ENCODE measurements around the gene GNPDA1. TPM values are rescaled to one million over a fixed set of nuclear protein-coding genes. Genes with fewer than 3 reads are reported as not detected.

Gene GNPDA1
- total and polyA plus RNA-seq, 2 of the 8 experiments (the other 6 are each of a cell fraction or from before 2014, with no cell fraction given): 33.0 to 94.3 TPM

- H3K79me2 ChIP-seq (ENCODE audit: control insufficient read depth in 1 of 2, insufficient read depth in 2 of 2, low read length in 2 of 2): no peaks in the 10 kb centered on the region
- H3K4ac ChIP-seq (replicated peaks; ENCODE audit: insufficient read length, low read depth, low read length): no peak overlapping the region
- peaks cover 6% of the 10 kb centered on the region for H3K23me2 ChIP-seq (ENCODE audit: low read depth, low read length)
- no peak overlapping the region for H2BK5ac ChIP-seq (ENCODE audit: low read depth, low read length)
- no peaks in the 10 kb centered on the region for H3K27me3 ChIP-seq (replicated peaks in 1 of 4; ENCODE audit: control insufficient read depth in 3 of 4, extremely low read depth in 1 of 4, insufficient read depth in 3 of 4, low read length in 3 of 4)
- H3K36me3 ChIP-seq (ENCODE audit: control insufficient read depth in 2 of 4, insufficient read depth in 4 of 4, low read length in 3 of 4): peaks cover 0 to 10% (median 4%) of the 10 kb centered on the region in 4 experiments; a peak in 3 of 8 replicates
- no peak overlapping the region for H4K8ac ChIP-seq (ENCODE audit: extremely low read depth, insufficient read depth, low read length)
- no peak overlapping the region for H2AK5ac ChIP-seq (ENCODE audit: low read depth, low read length)
- H3K79me1 ChIP-seq (ENCODE audit: low read depth, low read length): no peaks in the 10 kb centered on the region
- H3K14ac ChIP-seq (ENCODE audit: insufficient read length): no peak overlapping the region
- CTCF ChIA-PET (ENCODE audit: partially characterized antibody): interaction anchor here (0.6 to 6.0 kb wide), 35 partner anchors 8 to 580 kb away, joined by 3 to 40 read pairs (median 5); partner anchors contain the start of genes DIAPH1, GNPDA1, PCDH1 and PCDH12
- DNase-seq (ENCODE audit: low read depth in 1 of 2, low spot score in 2 of 2) (no peak), FAIRE-seq (no peak)
- WGBS, 2 experiments (ENCODE audit: extremely low coverage in 1 of 2, insufficient coverage in 1 of 2, insufficient read length in 1 of 2, insufficient replicate concordance in 2 of 2, low coverage in 1 of 2, low lambda C conversion rate in 2 of 2, missing lambda C conversion rate in 1 of 2): 68% methylated on average over 2 of the region's 2 CpGs; no CpG with 5 or more reads in 1 of the 2 experiments
- peak overlapping the region in 3 of 4 experiments; percentile 45 to 79 (median 74); a peak in 4 of 7 replicates for H3K9ac ChIP-seq (replicated peaks in 1 of 4; ENCODE audit: extremely low read depth in 1 of 4, low read depth in 3 of 4, low read length in 3 of 4)
- H3K4me2 ChIP-seq (ENCODE audit: insufficient read depth in 1 of 2, low read depth in 2 of 2, low read length in 2 of 2): peak overlapping the region; percentile 77 to 90
- no peak overlapping the region for H3K56ac ChIP-seq (replicated peaks; ENCODE audit: insufficient read length, low read depth, low read length)
- H3K9me3 ChIP-seq (ENCODE audit: insufficient read depth in 2 of 2, low read depth in 1 of 2, low read length in 1 of 2): no peaks in the 10 kb centered on the region
- no peak overlapping the region for H3K23ac ChIP-seq (ENCODE audit: insufficient read length)
- peak overlapping the region; percentile 63 to 77 (median 70) for H3K4me3 ChIP-seq (ENCODE audit: extremely low read depth in 1 of 4, insufficient read depth in 2 of 4, low read depth in 3 of 4, low read length in 4 of 4)
- no peak overlapping the region for H3K27ac ChIP-seq (ENCODE audit: low read depth, low read length)
- no peak overlapping the region for H3K18ac ChIP-seq (ENCODE audit: extremely low read depth, low read length)
- H4K5ac ChIP-seq (ENCODE audit: insufficient read length, low read depth, low read length): peak overlapping the region; percentile 64
- H2BK20ac ChIP-seq (ENCODE audit: low read length): no peak overlapping the region
- no peak overlapping the region for H2BK12ac ChIP-seq (ENCODE audit: low read depth, low read length)
- 0 out of 2 replicates have a peak overlapping the region, but pooled peaks have one; percentile 33 for H2AFZ ChIP-seq (ENCODE audit: low read length)
- no peak overlapping the region for H4K91ac ChIP-seq (replicated peaks; ENCODE audit: insufficient read length, low read length)
- H2BK15ac ChIP-seq (ENCODE audit: low read length): no peak overlapping the region
- no peaks in the 10 kb centered on the region for H4K20me1 ChIP-seq (replicated peaks in 1 of 2; ENCODE audit: control insufficient read depth in 1 of 2, insufficient read depth in 2 of 2, low read length in 2 of 2)
- no peak overlapping the region for H2BK120ac ChIP-seq (replicated peaks; ENCODE audit: low read depth, low read length)
- H3K4me1 ChIP-seq (replicated peaks in 1 of 4; ENCODE audit: control insufficient read depth in 3 of 4, insufficient read depth in 4 of 4, low read length in 3 of 4): peaks cover 0 to 6% (median 3%) of the 10 kb centered on the region in 4 experiments; a peak in 3 of 7 replicates
- POLR2A ChIA-PET (ENCODE audit: partially characterized antibody): interaction anchor here (0.7 to 2.2 kb wide), 13 partner anchors 9 to 354 kb away, joined by 3 to 10 read pairs (median 4); partner anchors contain the start of genes ARAP3, DIAPH1, GNPDA1 and PCDH1
- TF ChIP-seq EP300 (IDR thresholded peaks at IDR 0.05; ENCODE audit: borderline replicate concordance in 1 of 2, low read depth in 2 of 2, low read length in 2 of 2) (no peak), CHD1 (IDR thresholded peaks at IDR 0.05; ENCODE audit: low read depth, low read length) (no peak), CTBP2 (IDR thresholded peaks at IDR 0.05; ENCODE audit: borderline replicate concordance, insufficient read depth, insufficient read length, low read length) (no peak), FOSL1 (IDR thresholded peaks at IDR 0.05; ENCODE audit: insufficient read depth, low read depth, low read length) (no peak), CTCF (IDR thresholded peaks at IDR 0.05; ENCODE audit: control extremely low read depth in 1 of 3, insufficient read depth in 1 of 3, low read depth in 1 of 3, low read length in 3 of 3) (no peak), TBP (IDR thresholded peaks at IDR 0.05; ENCODE audit: low read depth, low read length) (no peak), CBX8 (IDR thresholded peaks at IDR 0.05; ENCODE audit: borderline replicate concordance, low read depth, low read length) (no peak)
Measured at GRCh38 chr5:141969783-141970771, 42.8 kb downstream of the GNPDA1 start.

Data from H1 (cell line).